Loucy (cell line): Measurements from ENCODE around the gene ALS2CL.

Experiments
- CTCF ChIP-seq: fragments of 200-600 bp; sonication (generic); conservative IDR thresholded peaks from 2 replicates; pipeline ENCODE4 v1.5.1; 2014; ENCODE audit warnings: mild to moderate bottlenecking, antibody characterized with exemption, low read length
- EZH2phosphoT487 ChIP-seq: fragments of 200-600 bp; IDR thresholded peaks from 2 replicates; pipeline ENCODE4 v1.6.1; 2018; ENCODE audit warnings: antibody characterized with exemption, mild to moderate bottlenecking, moderate library complexity, borderline replicate concordance

- TF ChIP-seq CTCF (no peak), EZH2phosphoT487 (no peak)
Measured at GRCh38 chr3:46705751-46706552, 12.5 kb upstream of the ALS2CL start.
